Measurements from ENCODE around the gene ZNF316.

The ZNF316 gene

DNA sequence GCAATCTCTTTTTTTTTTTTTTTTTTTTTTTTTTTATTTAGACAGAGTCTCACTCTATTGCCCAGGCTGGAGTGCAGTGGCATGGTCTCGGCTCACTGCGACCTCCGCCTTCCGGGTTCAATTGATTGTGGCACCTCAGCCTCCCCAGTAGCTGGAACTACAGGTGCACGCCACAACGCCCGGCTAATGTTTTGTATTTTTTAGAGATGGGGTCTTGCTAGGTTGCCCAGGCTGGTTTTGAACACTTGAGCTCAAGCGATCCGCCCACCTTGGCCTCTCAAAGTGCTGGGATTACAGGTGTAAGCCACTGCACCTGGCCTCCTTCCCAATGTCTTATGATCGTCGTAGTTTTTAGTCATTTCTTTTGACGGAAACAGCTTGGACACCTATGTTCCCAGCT lies 28.3 kb upstream of the ZNF316 start:
- H3K27me3 ChIP-seq (ENCODE audit: control insufficient read depth in 1 of 2, insufficient read depth in 2 of 2, low read length in 2 of 2), result no peaks in the 10 kb centered on the region
- H3K27ac ChIP-seq (ENCODE audit: low read length), result no peak overlapping the region
- no peak overlapping the region for H3K9ac ChIP-seq (ENCODE audit: low read length in 2 of 2)
- no peaks in the 10 kb centered on the region for H3K9me3 ChIP-seq (ENCODE audit: control insufficient read depth in 2 of 2, low read length in 2 of 2)
- H3K4me1 ChIP-seq (ENCODE audit: control insufficient read depth, insufficient read depth, low read length), result no peaks in the 10 kb centered on the region
- peaks cover 9 to 16% of the 10 kb centered on the region in 2 donors for H3K36me3 ChIP-seq (ENCODE audit: control insufficient read depth in 2 of 2, insufficient read depth in 2 of 2, low read length in 2 of 2)
- no peak overlapping the region for H3K4me3 ChIP-seq (ENCODE audit: low read length in 2 of 2)

DNA sequence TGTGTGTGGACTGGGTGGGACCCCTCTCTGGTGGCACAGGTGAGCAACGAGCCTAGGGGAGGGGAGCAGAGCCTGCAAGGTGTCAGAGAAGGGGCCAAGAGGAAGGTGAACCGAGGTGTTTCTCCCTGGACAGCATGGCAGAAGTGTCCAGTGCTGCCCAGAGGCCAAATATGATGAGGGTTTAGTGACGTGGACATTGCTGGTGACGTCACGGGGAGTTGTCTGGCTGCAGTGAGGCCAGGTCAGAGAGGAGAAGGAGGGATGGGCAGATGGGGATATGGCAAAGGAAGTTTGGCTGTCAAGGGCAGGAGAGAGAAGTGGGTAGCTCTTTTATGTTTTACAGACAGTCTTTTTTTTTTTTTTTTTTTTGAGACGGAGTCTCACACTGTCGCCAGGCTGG lies 24.3 kb upstream of the ZNF316 start:
- H3K27me3 ChIP-seq (ENCODE audit: control insufficient read depth in 1 of 2, insufficient read depth in 2 of 2, low read length in 2 of 2), result no peaks in the 10 kb centered on the region
- no peaks in the 10 kb centered on the region for H3K9me3 ChIP-seq (ENCODE audit: control insufficient read depth in 2 of 2, low read length in 2 of 2)
- peaks cover 0 to 7% of the 10 kb centered on the region in 2 donors for H3K36me3 ChIP-seq (ENCODE audit: control insufficient read depth in 2 of 2, insufficient read depth in 2 of 2, low read length in 2 of 2)
- no peak overlapping the region for H3K27ac ChIP-seq (ENCODE audit: low read length)
- no peak overlapping the region for H3K4me3 ChIP-seq (ENCODE audit: low read length in 2 of 2)
- H3K4me1 ChIP-seq (ENCODE audit: control insufficient read depth, insufficient read depth, low read length), result peaks cover 15% of the 10 kb centered on the region
- no peak overlapping the region for H3K9ac ChIP-seq (ENCODE audit: low read length in 2 of 2)

DNA sequence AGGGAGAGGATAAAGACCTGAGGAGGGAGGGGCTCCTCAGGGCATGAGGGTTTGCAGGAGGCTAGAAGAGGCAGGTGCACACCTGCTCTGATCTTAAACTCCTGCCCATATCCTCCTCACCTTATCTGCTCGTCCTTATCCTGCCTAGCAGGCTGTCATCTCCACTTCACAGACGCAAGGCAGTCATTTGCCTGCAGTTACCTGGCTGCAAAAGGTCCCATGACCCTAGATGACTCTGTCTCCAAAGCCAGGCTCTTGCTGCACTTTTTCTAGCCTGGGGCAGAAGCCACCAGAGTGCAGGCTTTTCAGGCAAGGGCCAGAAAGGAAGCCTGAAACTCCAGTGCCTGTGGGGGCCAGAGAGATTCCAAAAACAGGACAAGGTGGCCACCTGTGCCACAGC lies 23.4 kb upstream of the ZNF316 start:
- Histone ChIP-seq H3K27me3 (ENCODE audit: control insufficient read depth in 1 of 2, insufficient read depth in 2 of 2, low read length in 2 of 2) (no peaks in the 10 kb centered on the region), H3K9ac (ENCODE audit: low read length in 2 of 2) (no peak overlapping the region), H3K4me1 (ENCODE audit: control insufficient read depth, insufficient read depth, low read length) (peaks cover 15% of the 10 kb centered on the region), H3K36me3 (ENCODE audit: control insufficient read depth in 2 of 2, insufficient read depth in 2 of 2, low read length in 2 of 2) (peaks cover 3 to 8% of the 10 kb centered on the region in 2 donors), H3K27ac (ENCODE audit: low read length) (no peak overlapping the region), H3K4me3 (ENCODE audit: low read length in 2 of 2) (no peak overlapping the region), H3K9me3 (ENCODE audit: control insufficient read depth in 2 of 2, low read length in 2 of 2) (no peaks in the 10 kb centered on the region)

DNA sequence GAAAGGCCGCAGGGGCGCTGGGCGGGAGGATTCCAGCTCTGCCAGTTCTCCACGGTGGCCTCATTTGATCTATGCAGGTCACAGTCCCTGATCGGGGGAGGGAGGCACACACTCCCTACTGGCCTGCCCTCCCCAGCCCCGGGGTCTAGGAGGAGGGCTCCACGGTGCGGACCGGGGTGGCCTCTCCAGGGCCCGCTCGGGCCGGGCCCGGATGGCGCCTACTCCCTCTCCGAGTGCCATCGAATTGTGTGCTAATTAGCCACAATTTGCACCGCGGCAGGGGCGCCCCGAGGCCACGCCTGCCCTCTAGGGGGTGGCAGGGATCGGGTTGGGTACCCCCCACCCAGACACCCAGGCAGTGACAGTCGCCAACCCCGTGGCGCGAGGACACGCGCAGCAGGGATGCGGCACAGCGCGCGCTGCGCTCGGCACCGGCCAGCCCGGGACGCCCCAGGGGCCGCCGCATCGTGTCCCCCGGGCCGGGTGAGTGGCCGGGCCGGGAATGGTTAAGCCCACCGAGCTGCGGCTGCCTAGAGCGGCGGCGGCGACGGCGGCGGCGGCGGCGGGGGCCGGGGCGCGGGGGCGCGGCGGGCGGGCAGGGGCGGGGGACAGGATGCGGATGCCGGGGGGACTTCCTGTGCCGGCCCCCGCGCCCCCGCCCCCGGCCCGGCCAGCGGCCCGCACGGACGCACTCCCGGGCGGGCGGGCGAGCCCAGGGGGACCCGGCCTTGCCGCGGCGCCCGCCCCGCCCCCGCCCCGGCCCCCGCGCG lies 22.0 kb upstream of the ZNF316 start, which contains the start of gene ZNF853:
Gene ZNF853, plus strand, starts transcription at position 658 of the 770 bp plus-strand sequence. CDS start 565 bp downstream, outside the sequence.
- Histone ChIP-seq H3K4me3 (ENCODE audit: low read length in 2 of 2) (peak within 1 kb of the TSS; percentile 63 to 79), H3K36me3 (ENCODE audit: control insufficient read depth in 2 of 2, insufficient read depth in 2 of 2, low read length in 2 of 2) (peaks cover 3 to 6% of the 10 kb centered on the region in 2 donors), H3K4me1 (ENCODE audit: control insufficient read depth, insufficient read depth, low read length) (peaks cover 15% of the 10 kb centered on the region), H3K9ac (ENCODE audit: low read length in 2 of 2) (peak within 1 kb of the TSS; percentile 70 to 76), H3K9me3 (ENCODE audit: control insufficient read depth in 2 of 2, low read length in 2 of 2) (no peaks in the 10 kb centered on the region), H3K27ac (ENCODE audit: low read length) (no peak within 1 kb of the TSS), H3K27me3 (ENCODE audit: control insufficient read depth in 1 of 2, insufficient read depth in 2 of 2, low read length in 2 of 2) (no peaks in the 10 kb centered on the region)

DNA sequence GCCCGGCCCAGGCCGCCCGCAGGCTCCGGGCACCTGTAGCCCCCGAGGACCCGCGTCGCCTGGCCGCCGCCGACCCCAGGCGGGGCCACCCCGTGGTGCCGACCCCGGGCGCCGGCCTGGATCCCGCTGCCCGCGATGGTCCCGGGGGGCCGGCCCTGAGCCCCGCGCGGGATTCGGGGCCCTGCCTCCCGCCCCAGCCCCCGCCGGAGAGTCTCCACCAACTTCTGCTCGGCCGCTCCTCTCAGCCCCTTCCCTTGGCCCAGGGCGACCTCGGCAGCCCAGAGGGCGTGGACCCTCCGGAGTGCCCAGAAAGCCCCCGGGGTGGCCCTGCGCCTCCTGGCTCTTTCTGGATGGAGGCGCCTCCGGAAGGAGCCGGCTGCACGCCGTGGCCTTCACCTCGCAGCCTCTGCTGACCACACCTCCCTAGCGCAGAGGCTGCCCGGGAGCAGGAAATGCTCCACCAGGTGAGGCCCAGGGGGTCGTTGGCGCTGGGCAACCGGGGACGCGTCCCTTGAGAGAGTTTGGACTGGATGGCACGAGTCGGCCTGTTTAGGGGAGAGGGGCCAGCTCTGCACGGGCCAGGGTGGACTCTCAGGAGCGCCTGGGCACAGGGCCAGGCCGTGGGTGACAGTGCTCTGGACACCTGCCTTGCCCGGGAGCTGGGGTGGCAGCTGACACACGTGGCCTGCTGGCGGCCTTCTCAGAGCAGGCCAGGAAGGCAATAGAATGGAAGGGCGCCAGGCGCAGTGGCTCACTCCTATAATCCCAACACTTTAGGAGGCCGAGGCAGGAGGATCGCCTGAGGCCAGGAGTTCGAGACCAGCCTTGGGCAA lies 21.2 kb upstream of the ZNF316 start:
- Histone ChIP-seq H3K4me3 (ENCODE audit: low read length in 2 of 2) (peak overlapping the region; percentile 60 to 79), H3K27ac (ENCODE audit: low read length) (no peak overlapping the region), H3K9me3 (ENCODE audit: control insufficient read depth in 2 of 2, low read length in 2 of 2) (no peaks in the 10 kb centered on the region), H3K27me3 (ENCODE audit: control insufficient read depth in 1 of 2, insufficient read depth in 2 of 2, low read length in 2 of 2) (no peaks in the 10 kb centered on the region), H3K4me1 (ENCODE audit: control insufficient read depth, insufficient read depth, low read length) (peaks cover 15% of the 10 kb centered on the region), H3K36me3 (ENCODE audit: control insufficient read depth in 2 of 2, insufficient read depth in 2 of 2, low read length in 2 of 2) (peaks cover 3 to 7% of the 10 kb centered on the region in 2 donors), H3K9ac (ENCODE audit: low read length in 2 of 2) (peak overlapping the region; percentile 70 to 76)

DNA sequence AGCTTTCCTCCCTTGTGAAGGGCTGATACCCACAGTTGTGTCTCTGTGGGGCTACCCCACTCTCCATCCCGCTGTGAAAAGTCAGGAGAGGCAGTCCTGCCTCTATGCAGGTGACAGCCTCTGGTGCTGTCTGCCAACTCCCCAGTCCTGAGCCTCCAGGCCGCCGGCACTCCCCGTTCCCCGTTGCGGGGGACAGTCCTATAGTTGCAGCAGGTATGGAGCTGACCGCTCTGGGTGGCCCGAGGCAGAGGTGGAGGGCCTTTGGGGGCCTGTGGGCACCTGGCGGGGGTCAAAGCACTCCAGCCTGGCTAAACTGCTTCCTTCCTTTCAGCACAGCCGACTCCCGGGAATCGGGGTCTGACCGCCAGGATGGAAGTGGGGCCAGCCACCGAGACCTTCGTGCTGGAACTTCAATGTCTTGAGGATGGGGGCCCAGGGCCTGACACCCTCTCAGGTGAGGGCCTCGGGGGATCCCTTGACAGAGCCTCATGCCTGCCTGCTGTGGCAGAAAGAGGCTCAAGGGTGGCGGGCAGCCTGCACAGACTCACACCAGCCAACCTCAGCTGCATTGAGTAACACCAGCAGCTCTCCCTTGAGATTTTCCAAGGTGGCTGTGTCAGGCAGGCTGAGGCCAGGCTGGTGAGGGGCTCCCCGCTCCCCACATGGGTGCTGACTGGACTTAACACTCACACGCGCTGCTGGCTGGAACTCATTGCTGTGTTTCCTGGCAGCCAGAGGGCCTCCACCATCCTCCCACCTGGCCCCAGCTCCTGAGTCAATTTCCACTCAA lies 20.1 kb upstream of the ZNF316 start:
- no peak overlapping the region for H3K27ac ChIP-seq (ENCODE audit: low read length)
- no peak overlapping the region for H3K9ac ChIP-seq (ENCODE audit: low read length in 2 of 2)
- peak overlapping the region in 1 of 2 donors; percentile 35 for H3K4me3 ChIP-seq (ENCODE audit: low read length in 2 of 2)
- peaks cover 11 to 15% of the 10 kb centered on the region in 2 donors for H3K36me3 ChIP-seq (ENCODE audit: control insufficient read depth in 2 of 2, insufficient read depth in 2 of 2, low read length in 2 of 2)
- H3K4me1 ChIP-seq (ENCODE audit: control insufficient read depth, insufficient read depth, low read length), result peaks cover 15% of the 10 kb centered on the region
- H3K9me3 ChIP-seq (ENCODE audit: control insufficient read depth in 2 of 2, low read length in 2 of 2), result no peaks in the 10 kb centered on the region
- no peaks in the 10 kb centered on the region for H3K27me3 ChIP-seq (ENCODE audit: control insufficient read depth in 1 of 2, insufficient read depth in 2 of 2, low read length in 2 of 2)

DNA sequence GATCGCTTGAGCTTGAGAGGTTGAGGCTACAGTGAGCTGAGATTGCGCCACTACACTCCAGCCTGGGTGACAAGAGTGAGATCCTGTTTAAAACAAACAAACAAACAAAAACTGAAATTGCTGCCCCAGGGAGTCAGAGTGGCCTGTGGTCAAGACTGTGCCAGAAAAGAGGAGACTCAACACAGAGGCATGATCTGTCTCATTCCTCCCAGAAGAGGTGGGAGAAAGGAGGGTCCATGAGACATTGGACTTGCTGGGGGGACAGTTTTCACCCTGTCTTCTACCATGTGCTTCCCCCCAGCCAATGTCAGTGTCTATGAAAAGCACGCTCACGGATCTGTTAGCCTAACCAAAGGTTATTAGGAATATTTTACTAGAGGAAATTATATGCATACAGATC lies 18.5 kb upstream of the ZNF316 start:
- H3K36me3 ChIP-seq (ENCODE audit: control insufficient read depth in 2 of 2, insufficient read depth in 2 of 2, low read length in 2 of 2), result peaks cover 11 to 15% of the 10 kb centered on the region in 2 donors
- H3K27ac ChIP-seq (ENCODE audit: low read length), result no peak overlapping the region
- no peaks in the 10 kb centered on the region for H3K27me3 ChIP-seq (ENCODE audit: control insufficient read depth in 1 of 2, insufficient read depth in 2 of 2, low read length in 2 of 2)
- H3K4me1 ChIP-seq (ENCODE audit: control insufficient read depth, insufficient read depth, low read length), result peaks cover 15% of the 10 kb centered on the region
- H3K4me3 ChIP-seq (ENCODE audit: low read length in 2 of 2), result no peak overlapping the region
- H3K9ac ChIP-seq (ENCODE audit: low read length in 2 of 2), result no peak overlapping the region
- H3K9me3 ChIP-seq (ENCODE audit: control insufficient read depth in 2 of 2, low read length in 2 of 2), result no peaks in the 10 kb centered on the region

DNA sequence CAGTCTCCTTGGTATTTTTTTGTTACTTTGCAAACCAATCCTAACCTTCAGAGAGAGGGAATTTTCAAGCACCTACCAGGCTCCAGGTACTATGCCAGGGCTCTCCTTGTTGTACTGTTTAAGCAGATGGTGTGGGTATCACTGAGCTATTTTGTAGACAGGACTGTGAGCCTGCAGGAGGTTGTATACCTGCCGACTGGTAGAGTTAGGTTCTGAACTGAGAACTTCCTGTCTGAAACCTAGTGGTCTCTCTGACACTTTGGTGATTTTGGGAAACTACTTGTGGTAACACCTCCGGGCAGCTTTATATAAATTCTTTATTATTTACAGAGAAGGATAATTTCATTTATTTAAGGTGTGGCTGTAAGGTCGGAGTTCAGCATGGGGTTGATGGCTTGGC lies 17.2 kb upstream of the ZNF316 start:
- peaks cover 11% of the 10 kb centered on the region for H3K4me1 ChIP-seq (ENCODE audit: control insufficient read depth, insufficient read depth, low read length)
- no peak overlapping the region for H3K9ac ChIP-seq (ENCODE audit: low read length in 2 of 2)
- H3K4me3 ChIP-seq (ENCODE audit: low read length in 2 of 2), result no peak overlapping the region
- H3K27me3 ChIP-seq (ENCODE audit: control insufficient read depth in 1 of 2, insufficient read depth in 2 of 2, low read length in 2 of 2), result no peaks in the 10 kb centered on the region
- H3K27ac ChIP-seq (ENCODE audit: low read length), result no peak overlapping the region
- H3K36me3 ChIP-seq (ENCODE audit: control insufficient read depth in 2 of 2, insufficient read depth in 2 of 2, low read length in 2 of 2), result peaks cover 11 to 18% of the 10 kb centered on the region in 2 donors
- H3K9me3 ChIP-seq (ENCODE audit: control insufficient read depth in 2 of 2, low read length in 2 of 2), result no peaks in the 10 kb centered on the region

DNA sequence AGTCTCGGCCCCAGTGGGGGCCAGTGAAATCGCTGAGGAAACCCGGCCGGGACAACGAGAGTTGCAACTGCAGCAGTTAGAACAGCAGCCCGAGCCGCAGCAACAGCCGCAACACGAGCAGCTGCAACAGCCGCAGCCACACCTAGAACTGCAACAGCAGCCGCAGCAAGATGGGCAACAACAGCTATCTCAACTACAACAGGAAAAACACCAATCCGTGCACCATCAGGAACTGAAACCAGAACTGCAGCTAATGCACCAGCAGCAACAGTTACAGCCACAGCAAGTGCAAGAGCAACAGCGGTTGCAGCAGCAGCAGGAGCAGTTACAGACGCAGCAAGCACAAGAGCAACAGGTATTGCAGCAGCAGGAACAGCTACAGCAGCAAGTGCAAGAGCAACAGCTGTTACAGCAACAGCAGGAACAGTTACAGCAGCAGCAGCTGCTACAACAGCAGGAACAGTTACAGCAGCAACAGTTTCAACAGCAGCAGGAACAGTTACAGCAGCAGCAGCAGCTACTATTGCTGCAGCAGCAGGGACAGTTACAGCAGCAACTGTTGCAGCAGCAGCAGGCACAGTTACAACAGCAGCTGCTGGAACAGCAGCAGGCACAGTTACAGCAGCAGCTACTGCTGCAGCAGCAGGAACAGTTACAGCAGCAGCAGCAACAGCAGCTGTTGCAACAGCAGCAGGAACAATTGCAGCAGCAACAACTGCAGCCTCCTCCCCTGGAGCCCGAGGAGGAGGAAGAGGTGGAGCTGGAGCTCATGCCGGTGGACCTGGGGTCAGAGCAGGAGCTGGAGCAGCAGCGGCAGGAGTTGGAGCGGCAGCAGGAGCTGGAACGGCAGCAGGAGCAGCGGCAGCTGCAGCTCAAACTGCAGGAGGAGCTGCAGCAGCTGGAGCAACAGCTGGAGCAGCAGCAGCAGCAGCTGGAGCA lies 15.7 kb upstream of the ZNF316 start:
- no peaks in the 10 kb centered on the region for H3K9me3 ChIP-seq (ENCODE audit: control insufficient read depth in 2 of 2, low read length in 2 of 2)
- H3K4me3 ChIP-seq (ENCODE audit: low read length in 2 of 2), result no peak overlapping the region
- no peaks in the 10 kb centered on the region for H3K27me3 ChIP-seq (ENCODE audit: control insufficient read depth in 1 of 2, insufficient read depth in 2 of 2, low read length in 2 of 2)
- peaks cover 5% of the 10 kb centered on the region for H3K4me1 ChIP-seq (ENCODE audit: control insufficient read depth, insufficient read depth, low read length)
- no peak overlapping the region for H3K27ac ChIP-seq (ENCODE audit: low read length)
- H3K36me3 ChIP-seq (ENCODE audit: control insufficient read depth in 2 of 2, insufficient read depth in 2 of 2, low read length in 2 of 2), result peaks cover 11 to 18% of the 10 kb centered on the region in 2 donors
- no peak overlapping the region for H3K9ac ChIP-seq (ENCODE audit: low read length in 2 of 2)

Measured in stomach smooth muscle (tissue), 2 donors.